ENCODE measurements around the gene SLC35B2.

SLC35B2 gene

GRCh38 chr6:44246663-44247337, 10.5 kb downstream of the SLC35B2 start, which contains the start of gene HSP90AB1 (continued):
- peak; percentile 22; the same call in 1 of the 2 replicates for TF ChIP-seq ZBTB11 (tag by site-specific recombination; conservative IDR thresholded peaks at IDR 0.05; ENCODE audit: low read depth)
- peak; percentile 86; the same call in 1 of the 2 replicates for TF ChIP-seq SP7 (tag by site-specific recombination; IDR thresholded peaks at IDR 0.05)
- peak; percentile 8; the same call in 1 of the 2 replicates for TF ChIP-seq SCRT2 (tag by site-specific recombination; IDR thresholded peaks at IDR 0.05)
- TF ChIP-seq PRDM4 (tag by site-specific recombination; IDR thresholded peaks at IDR 0.05), result peak; percentile 89
- TF ChIP-seq ZIC2 (tag by site-specific recombination; IDR thresholded peaks at IDR 0.05), result peak; percentile 49; the same call in 1 of the 2 replicates
- peak; percentile 44; the same call in 1 of the 2 replicates for TF ChIP-seq WT1 (tag by site-specific recombination; IDR thresholded peaks at IDR 0.05)
- TF ChIP-seq ZNF558 (tag by site-specific recombination; IDR thresholded peaks at IDR 0.05), result no peak; the same call in 1 of the 2 replicates
- no peak for TF ChIP-seq MYNN (tag by site-specific recombination; IDR thresholded peaks at IDR 0.05; ENCODE audit: borderline replicate concordance)
- peak; percentile 31; the same call in 1 of the 2 replicates for TF ChIP-seq ZBTB20 (tag by site-specific recombination; IDR thresholded peaks at IDR 0.05)
- no peak; the same call in 1 of the 2 replicates for TF ChIP-seq ZNF10 (tag by site-specific recombination; IDR thresholded peaks at IDR 0.05)
- peak; percentile 94 for TF ChIP-seq ZNF324 (tag by site-specific recombination; IDR thresholded peaks at IDR 0.05)
- TF ChIP-seq ZBTB48 (tag by site-specific recombination; IDR thresholded peaks at IDR 0.05), result 0 out of 2 replicates have a peak, but pooled peaks have one; percentile 29
- TF ChIP-seq, protein P1, sequence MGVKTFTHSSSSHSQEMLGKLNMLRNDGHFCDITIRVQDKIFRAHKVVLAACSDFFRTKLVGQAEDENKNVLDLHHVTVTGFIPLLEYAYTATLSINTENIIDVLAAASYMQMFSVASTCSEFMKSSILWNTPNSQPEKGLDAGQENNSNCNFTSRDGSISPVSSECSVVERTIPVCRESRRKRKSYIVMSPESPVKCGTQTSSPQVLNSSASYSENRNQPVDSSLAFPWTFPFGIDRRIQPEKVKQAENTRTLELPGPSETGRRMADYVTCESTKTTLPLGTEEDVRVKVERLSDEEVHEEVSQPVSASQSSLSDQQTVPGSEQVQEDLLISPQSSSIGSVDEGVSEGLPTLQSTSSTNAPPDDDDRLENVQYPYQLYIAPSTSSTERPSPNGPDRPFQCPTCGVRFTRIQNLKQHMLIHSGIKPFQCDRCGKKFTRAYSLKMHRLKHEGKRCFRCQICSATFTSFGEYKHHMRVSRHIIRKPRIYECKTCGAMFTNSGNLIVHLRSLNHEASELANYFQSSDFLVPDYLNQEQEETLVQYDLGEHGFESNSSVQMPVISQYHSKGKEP (tag by site-specific recombination; IDR thresholded peaks at IDR 0.05), result no peak
- TF ChIP-seq ZNF561 (tag by site-specific recombination; IDR thresholded peaks at IDR 0.05; ENCODE audit: borderline replicate concordance), result no peak
- no peak for TF ChIP-seq ZNF596 (tag by site-specific recombination; IDR thresholded peaks at IDR 0.05)
- no peak for TF ChIP-seq ZNF555 (tag by site-specific recombination; conservative IDR thresholded peaks at IDR 0.05)
- TF ChIP-seq ZNF510 (tag by site-specific recombination; IDR thresholded peaks at IDR 0.05; ENCODE audit: insufficient replicate concordance), result no peak
- TF ChIP-seq ZNF148 (tag by site-specific recombination; IDR thresholded peaks at IDR 0.05; ENCODE audit: borderline replicate concordance), result no peak
- peak; percentile 29; the same call in 1 of the 2 replicates for TF ChIP-seq KLF10 (tag by site-specific recombination; IDR thresholded peaks at IDR 0.05)
- TF ChIP-seq YY1 (tag by site-specific recombination; IDR thresholded peaks at IDR 0.05), result peak; percentile 65
- TF ChIP-seq, protein P2, sequence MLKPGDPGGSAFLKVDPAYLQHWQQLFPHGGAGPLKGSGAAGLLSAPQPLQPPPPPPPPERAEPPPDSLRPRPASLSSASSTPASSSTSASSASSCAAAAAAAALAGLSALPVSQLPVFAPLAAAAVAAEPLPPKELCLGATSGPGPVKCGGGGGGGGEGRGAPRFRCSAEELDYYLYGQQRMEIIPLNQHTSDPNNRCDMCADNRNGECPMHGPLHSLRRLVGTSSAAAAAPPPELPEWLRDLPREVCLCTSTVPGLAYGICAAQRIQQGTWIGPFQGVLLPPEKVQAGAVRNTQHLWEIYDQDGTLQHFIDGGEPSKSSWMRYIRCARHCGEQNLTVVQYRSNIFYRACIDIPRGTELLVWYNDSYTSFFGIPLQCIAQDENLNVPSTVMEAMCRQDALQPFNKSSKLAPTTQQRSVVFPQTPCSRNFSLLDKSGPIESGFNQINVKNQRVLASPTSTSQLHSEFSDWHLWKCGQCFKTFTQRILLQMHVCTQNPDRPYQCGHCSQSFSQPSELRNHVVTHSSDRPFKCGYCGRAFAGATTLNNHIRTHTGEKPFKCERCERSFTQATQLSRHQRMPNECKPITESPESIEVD (tag by site-specific recombination; IDR thresholded peaks at IDR 0.05), result no peak
- peak; percentile 9; the same call in 1 of the 2 replicates for TF ChIP-seq KLF9 (tag by site-specific recombination; IDR thresholded peaks at IDR 0.05; ENCODE audit: low read depth)
- no peak for TF ChIP-seq ZBTB26 (tag by site-specific recombination; optimal IDR thresholded peaks at IDR 0.05)
- peak; percentile 34; the same call in 1 of the 2 replicates for TF ChIP-seq OSR2 (tag by site-specific recombination; IDR thresholded peaks at IDR 0.05)
- no peak for TF ChIP-seq ZNF211 (tag by site-specific recombination; IDR thresholded peaks at IDR 0.05; ENCODE audit: low read depth)
- TF ChIP-seq ZNF214 (tag by site-specific recombination; IDR thresholded peaks at IDR 0.05; ENCODE audit: borderline replicate concordance), result no peak

Data from HEK293 (cell line).